Inflammatory macrophage treated with lipopolysaccharide for 1 hour (primary cell): ENCODE data around the gene RFTN1.
"Not testable (repeated sequence)": the region's sequence is repeated elsewhere in the genome, so short reads cannot be mapped to it uniquely, and the experiment has no call there.

Experiments used
- DNase-seq, 2 donors: peaks; one replicate each; pipeline ENCODE4 v3.0.0-alpha.2; 2020 to 2022

Gene RFTN1

GRCh38 chr3:16320711-16321110 is 192.8 kb downstream of the RFTN1 start:
- DNase-seq: peak; percentile 13 to 39

GRCh38 chr3:16319723-16320122 is 193.8 kb downstream of the RFTN1 start:
- DNase-seq: no peak

GRCh38 chr3:16319307-16319706 is 194.2 kb downstream of the RFTN1 start:
- peak in 1 of 2 donors; percentile 21 for DNase-seq

- DNase-seq: peak; percentile 23 to 42
Observed at GRCh38 chr3:16318176-16318575, 195.3 kb downstream of the RFTN1 start.

GRCh38 chr3:16317561-16317945 is 195.9 kb downstream of the RFTN1 start:
- no peak for DNase-seq

GRCh38 chr3:16316847-16317560 is 196.5 kb downstream of the RFTN1 start:
- no peak for DNase-seq

GRCh38 chr3:16316396-16316795 is 197.1 kb downstream of the RFTN1 start:
- no peak for DNase-seq

- DNase-seq: no peak
Observed at GRCh38 chr3:16315623-16316022, 197.9 kb downstream of the RFTN1 start.

GRCh38 chr3:16313886-16314645 is 199.4 kb downstream of the RFTN1 start:
- no peak for DNase-seq

GRCh38 chr3:16311960-16312451 is 201.5 kb downstream of the RFTN1 start:
- no peak for DNase-seq

GRCh38 chr3:16310486-16310885 is 203.0 kb downstream of the RFTN1 start:
- not testable (repeated sequence) for DNase-seq

- peak in 1 of 2 donors; percentile 53 for DNase-seq
Observed at GRCh38 chr3:16309558-16309957, 203.9 kb downstream of the RFTN1 start.

GRCh38 chr3:16308727-16309126 is 204.8 kb downstream of the RFTN1 start:
- DNase-seq: no peak

- DNase-seq: no peak
Observed at GRCh38 chr3:16307832-16308531, 205.5 kb downstream of the RFTN1 start.

- no peak for DNase-seq
Observed at GRCh38 chr3:16305111-16305541, 208.4 kb downstream of the RFTN1 start.

GRCh38 chr3:16304061-16305010 is 209.2 kb downstream of the RFTN1 start:
- DNase-seq: no peak

- DNase-seq: no peak
Observed at GRCh38 chr3:16303037-16303575, 210.4 kb downstream of the RFTN1 start.

- no peak for DNase-seq
Observed at GRCh38 chr3:16302082-16302631, 211.3 kb downstream of the RFTN1 start.

- no peak for DNase-seq
Observed at GRCh38 chr3:16301507-16301906, 212.0 kb downstream of the RFTN1 start.

GRCh38 chr3:16300881-16301359 is 212.6 kb downstream of the RFTN1 start:
- no peak for DNase-seq

- no peak for DNase-seq
Observed at GRCh38 chr3:16300307-16300706, 213.2 kb downstream of the RFTN1 start.

- DNase-seq: no peak
Observed at GRCh38 chr3:16299746-16300145, 213.8 kb downstream of the RFTN1 start.
